ENCODE measurements around the gene KIF6.

Gene KIF6

DNA sequence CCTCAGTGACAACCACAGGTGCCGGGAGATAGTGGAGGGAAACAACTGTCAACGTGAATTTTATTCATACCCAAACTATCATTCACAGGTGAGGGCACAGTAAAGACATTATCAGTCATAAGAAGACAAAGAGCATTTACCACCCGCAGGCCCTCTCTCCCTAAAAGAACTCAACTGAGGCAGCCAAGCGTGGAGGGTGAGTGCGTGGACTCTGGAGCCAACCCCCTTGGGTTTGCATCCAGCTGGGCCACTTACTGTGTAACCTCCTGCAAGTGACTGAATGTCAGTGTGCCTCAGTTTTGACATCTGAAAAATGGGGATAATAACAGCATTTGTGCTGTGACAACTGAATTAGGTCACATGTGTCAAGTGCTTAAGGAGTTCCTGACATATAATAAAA, 332.1 kb downstream of the KIF6 start:
- in situ Hi-C loops (cut with MboI; ENCODE audit: low sequenced_read_pairs): no loop called here

- in situ Hi-C loops (cut with MboI; ENCODE audit: low sequenced_read_pairs): no loop called here
Observed at GRCh38 chr6:39391182-39391581, 334.0 kb downstream of the KIF6 start.

DNA sequence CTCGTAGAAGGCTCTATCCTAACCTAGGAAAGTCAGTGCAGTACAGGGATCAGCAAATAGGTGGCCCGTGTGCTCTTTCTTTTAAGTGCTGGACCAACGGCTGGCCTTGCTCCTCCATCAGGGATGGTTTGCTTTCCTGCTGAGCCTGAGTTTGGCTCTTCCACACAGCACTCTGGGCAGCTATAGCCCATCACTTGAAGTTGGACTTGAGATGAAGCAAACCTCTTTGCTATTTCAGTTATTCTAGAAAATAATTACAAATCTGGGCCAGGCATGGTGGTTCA, 335.8 kb downstream of the KIF6 start:
- in situ Hi-C loops (cut with MboI; ENCODE audit: low sequenced_read_pairs): no loop called here

DNA sequence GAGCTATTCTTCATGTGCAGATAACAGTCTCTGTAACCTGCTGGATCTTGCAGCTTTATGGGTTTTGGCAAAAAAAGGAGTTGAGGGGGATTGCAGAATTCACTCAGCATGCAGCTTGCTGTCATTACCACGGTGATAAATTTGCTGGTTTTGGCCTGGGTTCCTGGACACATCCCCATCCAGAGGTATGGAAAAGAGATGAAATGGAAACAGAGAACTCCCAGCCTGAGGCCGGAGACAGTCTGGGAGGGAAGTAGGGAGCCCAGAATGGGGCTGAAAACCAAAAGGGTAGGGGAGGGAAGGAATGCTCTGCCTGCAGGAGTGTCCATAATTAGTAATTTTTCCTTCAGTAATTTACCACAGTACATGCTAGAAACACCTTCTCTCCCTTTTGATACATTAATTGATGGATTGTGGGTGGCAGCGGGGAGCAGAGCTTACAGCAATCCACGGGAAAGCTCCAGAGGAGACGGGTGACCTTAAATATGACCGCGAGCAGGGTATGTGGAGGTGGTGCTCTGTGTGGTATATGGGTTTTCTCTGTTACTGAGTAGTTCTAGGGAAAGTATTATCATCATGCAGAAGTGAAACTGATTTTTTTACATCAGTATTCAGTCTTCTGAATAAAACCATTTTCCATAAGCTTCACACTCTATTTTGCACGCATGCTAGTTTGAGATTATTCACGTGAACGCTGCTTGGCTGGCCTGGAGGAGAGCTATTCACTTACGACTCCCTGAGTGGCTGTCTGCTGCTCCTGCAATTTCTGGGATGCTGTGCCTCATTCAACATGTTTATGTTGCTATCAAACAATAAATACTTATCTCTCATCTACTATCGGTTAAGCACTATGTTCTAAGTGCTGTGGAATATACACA, 336.4 kb downstream of the KIF6 start:
- in situ Hi-C loops (cut with MboI; ENCODE audit: low sequenced_read_pairs): no loop called here

DNA sequence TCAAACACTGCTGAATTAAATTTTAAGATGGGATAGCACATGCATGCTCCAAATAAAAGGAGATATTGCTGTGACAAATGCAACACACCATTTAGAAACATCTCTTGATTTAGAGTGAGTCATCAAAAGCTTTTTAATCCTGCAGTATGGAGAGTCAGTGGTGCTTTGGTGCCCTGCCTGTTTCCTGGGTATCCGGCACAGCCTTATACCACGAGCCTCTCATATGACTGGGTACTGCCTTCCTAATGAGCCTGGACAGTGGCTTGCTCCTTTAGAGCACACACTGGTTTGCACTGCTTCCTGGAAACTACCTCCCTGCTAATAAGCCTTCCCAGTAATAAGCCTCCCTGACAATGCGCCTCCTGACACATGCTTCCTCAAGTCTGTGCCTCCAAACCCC, 337.4 kb downstream of the KIF6 start:
- in situ Hi-C loops (cut with MboI; ENCODE audit: low sequenced_read_pairs): no loop called here

DNA sequence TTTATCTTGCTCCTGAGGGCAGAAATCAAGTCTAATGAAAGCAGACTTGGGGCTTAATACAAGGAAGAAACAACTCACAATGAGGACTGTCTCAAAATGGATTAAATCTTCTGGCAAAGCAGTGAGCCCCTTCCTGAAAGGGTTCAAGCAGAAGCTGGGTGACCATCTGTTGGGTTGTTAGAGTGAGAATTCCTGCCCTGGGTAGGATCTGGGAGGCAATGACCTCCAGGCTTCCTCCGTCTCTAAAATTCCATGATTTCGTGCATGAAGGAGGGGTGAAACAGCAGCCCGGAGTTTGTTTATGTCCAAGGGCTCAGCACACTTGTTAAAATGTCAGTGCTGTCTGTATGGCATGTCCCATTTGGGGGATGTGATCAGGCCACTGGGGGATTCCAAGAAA, 338.7 kb downstream of the KIF6 start:
- in situ Hi-C loops (cut with MboI; ENCODE audit: low sequenced_read_pairs): no loop called here

DNA sequence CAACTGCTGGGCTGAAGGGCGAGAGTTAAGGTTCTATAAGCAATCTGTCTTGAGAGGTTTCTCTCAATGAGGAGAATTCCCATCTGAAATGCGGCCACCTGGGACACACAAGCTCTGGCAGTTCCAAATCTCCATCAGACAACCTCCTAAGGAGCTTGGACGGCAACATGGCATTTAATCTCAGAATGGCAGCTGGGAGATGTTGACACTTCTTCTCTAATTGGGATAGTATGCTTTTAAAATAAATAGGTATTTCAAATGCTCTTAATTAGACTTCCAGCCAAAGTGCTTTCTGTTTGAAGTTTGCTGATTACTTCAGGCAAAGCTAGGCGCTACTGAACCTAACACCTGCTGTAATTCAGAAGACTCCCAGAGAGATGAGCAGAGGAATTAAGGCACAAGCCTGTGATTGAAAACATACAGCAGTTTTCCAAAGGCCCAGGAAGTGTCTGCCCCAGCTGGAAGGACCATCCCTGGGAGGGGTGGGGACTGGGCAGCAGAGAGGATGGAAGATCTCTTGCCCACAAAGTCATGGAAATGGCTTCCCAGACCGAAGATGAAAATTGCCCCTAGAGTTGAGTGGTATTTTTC, 343.6 kb downstream of the KIF6 start:
- in situ Hi-C loops (cut with MboI; ENCODE audit: low sequenced_read_pairs): no loop called here

- in situ Hi-C loops (cut with MboI; ENCODE audit: low sequenced_read_pairs): no loop called here
Observed at GRCh38 chr6:39380837-39381549, 344.2 kb downstream of the KIF6 start.

- in situ Hi-C loops (cut with MboI; ENCODE audit: low sequenced_read_pairs): no loop called here
Observed at GRCh38 chr6:39378960-39379425, 346.2 kb downstream of the KIF6 start.

DNA sequence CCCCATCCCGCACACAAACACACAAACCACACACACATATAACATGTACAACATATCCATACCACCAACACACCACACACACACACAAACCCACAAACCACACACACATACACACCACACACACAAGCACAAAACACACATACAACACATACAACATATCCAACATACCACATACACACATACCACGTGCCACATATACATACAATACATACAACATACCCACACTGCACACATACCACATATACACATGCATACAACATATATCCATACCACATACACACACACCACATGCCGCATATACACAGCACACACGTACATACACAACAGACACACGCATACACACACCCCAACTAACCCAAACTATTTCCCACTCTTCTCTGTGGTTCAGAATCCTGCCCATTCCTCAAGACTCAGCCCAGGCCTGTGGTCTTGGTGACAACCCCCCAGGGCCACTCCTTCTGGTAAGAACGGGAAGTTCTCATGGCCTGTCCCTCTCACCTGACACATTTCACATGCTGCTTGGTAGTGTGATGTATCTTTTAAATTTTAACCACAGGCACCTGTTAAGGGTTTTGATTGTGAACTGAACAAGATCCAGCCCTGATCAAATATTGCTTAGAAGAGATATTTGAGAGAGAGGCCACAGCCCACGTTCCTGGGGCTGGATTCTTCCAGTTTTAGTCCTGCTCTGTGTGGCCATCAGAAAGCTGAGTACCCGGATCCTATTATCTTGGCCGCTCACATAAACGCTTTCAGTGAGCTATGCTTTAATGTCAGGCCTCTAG, 346.8 kb downstream of the KIF6 start:
- in situ Hi-C loops (cut with MboI; ENCODE audit: low sequenced_read_pairs): no loop called here

GRCh38 chr6:39377539-39377950, 347.7 kb downstream of the KIF6 start:
- in situ Hi-C loops (cut with MboI; ENCODE audit: low sequenced_read_pairs): no loop called here

DNA sequence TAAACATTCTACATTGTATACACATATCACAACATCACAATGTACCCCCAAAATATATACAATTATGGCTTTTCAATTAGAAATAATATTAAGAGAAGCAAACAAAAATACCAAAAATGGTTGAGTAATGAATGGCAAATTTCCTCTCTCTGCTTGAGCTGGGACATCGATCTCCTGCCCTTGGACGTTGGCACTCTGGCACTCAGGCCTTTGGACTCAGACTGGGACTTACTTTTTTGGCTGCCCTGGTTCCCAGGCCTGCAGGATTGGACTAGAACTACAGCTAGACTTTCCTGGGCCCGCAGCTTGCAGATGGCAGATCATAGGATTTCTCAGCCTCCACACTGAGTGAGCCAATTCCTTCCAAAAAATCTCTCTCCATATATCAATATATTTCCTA, 349.8 kb downstream of the KIF6 start:
- in situ Hi-C loops (cut with MboI; ENCODE audit: low sequenced_read_pairs): no loop called here

- in situ Hi-C loops (cut with MboI; ENCODE audit: low sequenced_read_pairs): no loop called here
Observed at GRCh38 chr6:39370390-39370789, 354.8 kb downstream of the KIF6 start.

GRCh38 chr6:39369987-39370386, 355.2 kb downstream of the KIF6 start:
- in situ Hi-C loops (cut with MboI; ENCODE audit: low sequenced_read_pairs): no loop called here

DNA sequence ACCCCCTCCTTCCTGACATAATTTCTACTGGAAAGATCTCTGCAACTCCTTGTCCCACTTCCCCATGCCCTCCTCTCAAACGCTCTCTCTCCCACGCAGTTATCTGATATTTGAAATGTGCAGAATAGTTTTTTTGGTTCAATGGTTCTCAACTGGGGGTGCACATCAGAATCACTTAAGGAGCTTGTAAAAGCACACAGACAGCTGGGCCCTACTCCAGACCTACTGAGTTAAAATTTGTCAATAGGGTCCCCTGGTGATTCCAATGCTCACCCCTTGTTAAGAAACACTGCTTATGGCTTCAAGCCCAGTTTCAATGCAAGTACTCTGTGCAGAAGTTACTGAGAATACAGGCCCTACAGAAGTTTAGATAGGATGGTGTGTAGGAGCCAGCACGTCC, 357.5 kb downstream of the KIF6 start:
- in situ Hi-C loops (cut with MboI; ENCODE audit: low sequenced_read_pairs): no loop called here

DNA sequence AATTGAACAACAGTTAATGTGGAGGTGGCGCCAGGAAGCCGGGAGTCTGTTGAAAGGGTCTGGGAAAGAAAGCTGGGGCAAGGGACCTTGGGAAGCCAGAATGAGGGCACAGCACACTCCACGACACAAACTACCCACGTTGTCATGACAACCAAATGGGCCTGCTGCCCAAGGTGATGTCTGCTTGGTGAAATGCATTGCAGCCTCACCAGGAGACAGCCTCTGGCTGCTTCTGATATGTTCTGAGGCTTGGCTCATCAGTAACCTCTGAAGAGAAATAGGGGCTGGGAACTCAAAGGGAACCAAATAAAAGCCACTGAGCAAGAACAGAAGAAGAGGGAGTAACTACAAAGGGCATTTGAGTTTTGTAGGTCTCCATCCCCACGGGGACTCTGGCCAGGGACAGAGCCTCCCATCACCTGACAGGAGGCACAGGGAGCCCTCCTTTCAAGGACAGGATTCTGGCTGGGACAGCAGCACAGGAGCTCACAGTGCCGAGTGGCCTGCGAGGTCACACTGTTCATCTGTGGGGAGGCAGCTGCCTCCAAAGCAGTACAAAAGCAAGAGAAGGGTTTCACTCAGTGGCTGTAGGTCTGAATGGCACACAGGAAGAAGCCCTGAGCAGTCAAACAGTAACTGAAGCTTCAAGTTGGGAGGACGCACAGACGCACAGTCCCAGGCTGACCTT, 358.1 kb downstream of the KIF6 start:
- in situ Hi-C loops (cut with MboI; ENCODE audit: low sequenced_read_pairs): no loop called here

DNA sequence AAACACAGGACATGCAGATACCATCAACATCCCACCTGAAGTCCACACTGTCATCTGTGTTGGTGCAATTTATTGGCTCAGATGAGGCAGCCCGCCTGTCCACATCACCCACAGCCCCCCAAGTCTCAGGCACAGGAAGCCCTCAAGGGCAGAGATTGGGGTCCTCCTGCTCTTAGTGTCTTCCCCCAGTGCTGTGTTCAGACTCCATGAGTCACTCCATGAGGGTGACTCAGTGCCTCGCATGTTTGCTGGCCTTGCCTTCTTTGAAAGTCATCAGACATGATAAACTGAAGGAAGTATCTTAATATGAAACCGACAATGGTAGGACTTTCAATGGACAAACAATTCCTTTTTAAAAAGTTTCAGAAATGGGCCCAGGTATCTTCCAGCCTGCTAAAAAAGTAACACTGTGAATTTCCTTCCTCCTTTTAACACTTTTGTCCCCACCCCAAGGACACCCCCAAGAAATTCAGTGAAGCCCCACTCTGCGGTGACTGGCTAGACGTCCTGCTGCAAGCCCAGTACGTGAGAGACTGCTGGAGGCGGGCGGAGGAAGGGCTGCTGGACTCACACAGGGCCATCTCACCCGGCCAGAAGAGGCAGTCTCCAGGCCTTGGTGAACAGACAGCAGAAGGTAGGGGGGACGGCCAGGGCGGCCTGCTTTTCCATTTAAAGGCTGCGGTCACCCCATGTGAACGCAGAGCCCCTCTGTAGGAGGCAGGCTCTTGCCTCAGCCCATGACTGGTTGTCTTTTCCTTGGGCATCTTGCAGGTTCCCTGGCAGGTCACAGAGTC, 359.7 kb downstream of the KIF6 start:
- in situ Hi-C loops (cut with MboI; ENCODE audit: low sequenced_read_pairs): no loop called here

DNA sequence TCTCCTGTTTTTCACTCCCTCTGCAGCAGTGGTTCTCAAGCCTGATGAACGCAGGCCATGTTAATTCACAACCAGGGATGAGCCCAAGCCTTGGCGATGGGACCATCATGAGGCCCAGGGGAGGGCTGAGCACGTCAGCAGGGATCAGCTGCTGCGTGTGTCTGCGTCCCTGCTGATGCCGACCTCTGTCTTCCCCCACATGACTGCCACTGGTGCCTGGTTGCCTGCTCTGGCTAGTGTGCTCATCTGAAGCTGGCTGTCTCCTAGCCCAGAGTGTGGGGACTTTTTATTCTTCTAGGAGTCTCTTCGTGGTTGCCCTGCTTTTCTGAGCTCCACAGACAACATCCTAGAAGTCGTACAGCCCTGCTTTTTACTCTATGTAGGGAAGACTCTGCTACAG, 361.9 kb downstream of the KIF6 start:
- in situ Hi-C loops (cut with MboI; ENCODE audit: low sequenced_read_pairs): no loop called here

DNA sequence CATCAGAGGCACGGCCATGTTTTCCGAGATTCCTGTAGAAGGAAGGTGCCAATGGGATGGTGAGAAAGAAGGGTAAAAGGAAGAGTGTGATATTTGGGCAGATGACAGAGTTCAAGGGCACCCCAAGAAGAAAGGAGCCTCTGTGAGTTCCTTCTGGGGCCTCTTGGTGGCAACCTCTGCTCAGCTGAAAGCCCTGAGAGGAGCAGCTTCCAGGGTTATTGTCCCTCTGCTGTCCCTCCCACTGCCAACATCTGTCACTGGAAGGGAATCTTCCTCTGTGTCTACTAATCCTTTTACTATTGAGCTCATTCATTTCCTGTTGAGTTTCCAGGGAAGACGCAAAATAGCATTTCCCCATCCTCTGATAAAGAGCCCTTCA, 362.7 kb downstream of the KIF6 start:
- in situ Hi-C loops (cut with MboI; ENCODE audit: low sequenced_read_pairs): no loop called here

Data from hTERT RPE-1 (cell line).